H1 (cell line): ENCODE data around the gene GSTA3. TPM values are rescaled to one million over a fixed set of nuclear protein-coding genes. Genes with fewer than 3 reads are reported as not detected.

Source experiments
- CBX5 ChIP-seq: fragments of 300-800, 300-1000 bp; sonication (generic); IDR thresholded peaks from 2 replicates; pipeline ENCODE4 v1.7.1; 2016; ENCODE audit warnings: antibody characterized with exemption, low read length, low read depth
- CEBPB ChIP-seq: IDR thresholded peaks from 2 replicates; pipeline ENCODE4 v1.6.1; 2012; ENCODE audit warnings: low read depth, low read length
- HDAC6 ChIP-seq: IDR thresholded peaks from one replicate; pipeline ENCODE4 v1.7.1; 2012; ENCODE audit warnings: low read depth, mild to moderate bottlenecking, inconsistent platforms, low read length, moderate library complexity
- KDM4A ChIP-seq: IDR thresholded peaks from one replicate; pipeline ENCODE4 v1.7.1; 2012; ENCODE audit warnings: low read depth, mild to moderate bottlenecking, moderate library complexity, low read length, inconsistent platforms; ENCODE audit not compliant: severe bottlenecking
- KDM5A ChIP-seq: fragments of 200-600 bp; IDR thresholded peaks from 2 replicates; pipeline ENCODE4 v1.7.1; 2012; ENCODE audit warnings: mild to moderate bottlenecking, low read length, inconsistent platforms, mixed read lengths
- NRF1 ChIP-seq: IDR thresholded peaks from 2 replicates; pipeline ENCODE4 v1.6.1; 2011; ENCODE audit warnings: mild to moderate bottlenecking, low read depth, low read length, improper control_type of control experiment
- PHF8 ChIP-seq: fragments of 200-600 bp; sonication (generic); conservative IDR thresholded peaks from 2 replicates; pipeline ENCODE4 v1.7.1; 2012; ENCODE audit warnings: low read depth, mild to moderate bottlenecking, inconsistent platforms, low read length, moderate library complexity
- POLR2AphosphoS5 ChIP-seq: IDR thresholded peaks from 2 replicates; pipeline ENCODE4 v1.6.1; 2011; ENCODE audit warnings: low read depth, low read length
- SUZ12 ChIP-seq: fragments of 200-600 bp; sonication (generic); IDR thresholded peaks from 2 replicates; pipeline ENCODE4 v1.6.1; 2012; ENCODE audit warnings: mild to moderate bottlenecking, inconsistent platforms, low read length, moderate library complexity, mixed read lengths
- TCF12 ChIP-seq: IDR thresholded peaks from 2 replicates; pipeline ENCODE4 v1.6.1; 2011; ENCODE audit warnings: low read depth, mild to moderate bottlenecking, low read length
- polyA plus RNA-seq, 7 experiments: library from polyadenylated mRNA; depleted of rRNA in 3 of 7; stranded (reverse) in 5 of 7; unstranded in 2 of 7; fragments of >200 nt in 5 of 7; fragments of 200-250 nt in 2 of 7; gene quantifications; 1 replicate in 5 of 7; 2 replicates in 1 of 7; 4 replicates in 1 of 7; pipeline versions ENCODE4 v1.2.1 to v1.2.3, GENCODE V29; 2011 to 2013; ENCODE audit warnings: missing spikeins in 2 of 7, mixed read lengths in 2 of 7
- total RNA-seq: library from RNA; stranded (reverse); fragmentation: NEBNext Ultra II Directional; extraction: Animal tissue kit (Norgen Biotek cat#: 25700); gene quantifications from 2 replicates; pipeline ENCODE4 v1.2.1, GENCODE V29; 2021
- TF ChIP-seq, protein P1 (sequence below): fragments of 300-600 bp; sonication (generic); IDR thresholded peaks from 2 replicates; pipeline ENCODE4 v1.7.1; 2012; ENCODE audit warnings: low read length, moderate library complexity, mild to moderate bottlenecking, inconsistent platforms; ENCODE audit not compliant: insufficient replicate concordance
- TF ChIP-seq, protein P2 (sequence below): IDR thresholded peaks from 2 replicates; pipeline ENCODE4 v1.6.1; 2012; ENCODE audit warnings: inconsistent platforms

GSTA3 gene
- total and polyA plus RNA-seq, 2 of the 8 experiments (the other 6 are each of a cell fraction or from before 2014, with no cell fraction given), result not detected

DNA sequence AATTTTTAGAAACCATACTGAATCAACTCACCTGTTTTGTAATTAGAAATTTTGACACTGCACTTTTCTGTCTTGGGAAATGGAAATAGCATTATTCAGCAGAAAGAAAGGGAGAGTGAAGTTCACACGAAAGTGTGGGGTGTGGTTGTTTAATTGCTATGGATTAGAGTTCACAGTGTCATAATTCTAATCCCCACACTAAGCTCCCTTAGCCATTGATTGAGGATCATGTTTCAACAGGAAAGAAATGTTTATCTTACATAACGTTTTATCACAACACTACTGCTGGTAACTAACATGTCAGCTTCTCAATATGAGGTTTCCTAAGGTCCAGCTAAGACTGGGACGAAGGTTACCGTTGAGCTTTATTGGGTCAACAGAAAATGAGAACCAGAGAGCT lies 37.5 kb downstream of the GSTA3 start (continued):
- TF ChIP-seq, protein P1, sequence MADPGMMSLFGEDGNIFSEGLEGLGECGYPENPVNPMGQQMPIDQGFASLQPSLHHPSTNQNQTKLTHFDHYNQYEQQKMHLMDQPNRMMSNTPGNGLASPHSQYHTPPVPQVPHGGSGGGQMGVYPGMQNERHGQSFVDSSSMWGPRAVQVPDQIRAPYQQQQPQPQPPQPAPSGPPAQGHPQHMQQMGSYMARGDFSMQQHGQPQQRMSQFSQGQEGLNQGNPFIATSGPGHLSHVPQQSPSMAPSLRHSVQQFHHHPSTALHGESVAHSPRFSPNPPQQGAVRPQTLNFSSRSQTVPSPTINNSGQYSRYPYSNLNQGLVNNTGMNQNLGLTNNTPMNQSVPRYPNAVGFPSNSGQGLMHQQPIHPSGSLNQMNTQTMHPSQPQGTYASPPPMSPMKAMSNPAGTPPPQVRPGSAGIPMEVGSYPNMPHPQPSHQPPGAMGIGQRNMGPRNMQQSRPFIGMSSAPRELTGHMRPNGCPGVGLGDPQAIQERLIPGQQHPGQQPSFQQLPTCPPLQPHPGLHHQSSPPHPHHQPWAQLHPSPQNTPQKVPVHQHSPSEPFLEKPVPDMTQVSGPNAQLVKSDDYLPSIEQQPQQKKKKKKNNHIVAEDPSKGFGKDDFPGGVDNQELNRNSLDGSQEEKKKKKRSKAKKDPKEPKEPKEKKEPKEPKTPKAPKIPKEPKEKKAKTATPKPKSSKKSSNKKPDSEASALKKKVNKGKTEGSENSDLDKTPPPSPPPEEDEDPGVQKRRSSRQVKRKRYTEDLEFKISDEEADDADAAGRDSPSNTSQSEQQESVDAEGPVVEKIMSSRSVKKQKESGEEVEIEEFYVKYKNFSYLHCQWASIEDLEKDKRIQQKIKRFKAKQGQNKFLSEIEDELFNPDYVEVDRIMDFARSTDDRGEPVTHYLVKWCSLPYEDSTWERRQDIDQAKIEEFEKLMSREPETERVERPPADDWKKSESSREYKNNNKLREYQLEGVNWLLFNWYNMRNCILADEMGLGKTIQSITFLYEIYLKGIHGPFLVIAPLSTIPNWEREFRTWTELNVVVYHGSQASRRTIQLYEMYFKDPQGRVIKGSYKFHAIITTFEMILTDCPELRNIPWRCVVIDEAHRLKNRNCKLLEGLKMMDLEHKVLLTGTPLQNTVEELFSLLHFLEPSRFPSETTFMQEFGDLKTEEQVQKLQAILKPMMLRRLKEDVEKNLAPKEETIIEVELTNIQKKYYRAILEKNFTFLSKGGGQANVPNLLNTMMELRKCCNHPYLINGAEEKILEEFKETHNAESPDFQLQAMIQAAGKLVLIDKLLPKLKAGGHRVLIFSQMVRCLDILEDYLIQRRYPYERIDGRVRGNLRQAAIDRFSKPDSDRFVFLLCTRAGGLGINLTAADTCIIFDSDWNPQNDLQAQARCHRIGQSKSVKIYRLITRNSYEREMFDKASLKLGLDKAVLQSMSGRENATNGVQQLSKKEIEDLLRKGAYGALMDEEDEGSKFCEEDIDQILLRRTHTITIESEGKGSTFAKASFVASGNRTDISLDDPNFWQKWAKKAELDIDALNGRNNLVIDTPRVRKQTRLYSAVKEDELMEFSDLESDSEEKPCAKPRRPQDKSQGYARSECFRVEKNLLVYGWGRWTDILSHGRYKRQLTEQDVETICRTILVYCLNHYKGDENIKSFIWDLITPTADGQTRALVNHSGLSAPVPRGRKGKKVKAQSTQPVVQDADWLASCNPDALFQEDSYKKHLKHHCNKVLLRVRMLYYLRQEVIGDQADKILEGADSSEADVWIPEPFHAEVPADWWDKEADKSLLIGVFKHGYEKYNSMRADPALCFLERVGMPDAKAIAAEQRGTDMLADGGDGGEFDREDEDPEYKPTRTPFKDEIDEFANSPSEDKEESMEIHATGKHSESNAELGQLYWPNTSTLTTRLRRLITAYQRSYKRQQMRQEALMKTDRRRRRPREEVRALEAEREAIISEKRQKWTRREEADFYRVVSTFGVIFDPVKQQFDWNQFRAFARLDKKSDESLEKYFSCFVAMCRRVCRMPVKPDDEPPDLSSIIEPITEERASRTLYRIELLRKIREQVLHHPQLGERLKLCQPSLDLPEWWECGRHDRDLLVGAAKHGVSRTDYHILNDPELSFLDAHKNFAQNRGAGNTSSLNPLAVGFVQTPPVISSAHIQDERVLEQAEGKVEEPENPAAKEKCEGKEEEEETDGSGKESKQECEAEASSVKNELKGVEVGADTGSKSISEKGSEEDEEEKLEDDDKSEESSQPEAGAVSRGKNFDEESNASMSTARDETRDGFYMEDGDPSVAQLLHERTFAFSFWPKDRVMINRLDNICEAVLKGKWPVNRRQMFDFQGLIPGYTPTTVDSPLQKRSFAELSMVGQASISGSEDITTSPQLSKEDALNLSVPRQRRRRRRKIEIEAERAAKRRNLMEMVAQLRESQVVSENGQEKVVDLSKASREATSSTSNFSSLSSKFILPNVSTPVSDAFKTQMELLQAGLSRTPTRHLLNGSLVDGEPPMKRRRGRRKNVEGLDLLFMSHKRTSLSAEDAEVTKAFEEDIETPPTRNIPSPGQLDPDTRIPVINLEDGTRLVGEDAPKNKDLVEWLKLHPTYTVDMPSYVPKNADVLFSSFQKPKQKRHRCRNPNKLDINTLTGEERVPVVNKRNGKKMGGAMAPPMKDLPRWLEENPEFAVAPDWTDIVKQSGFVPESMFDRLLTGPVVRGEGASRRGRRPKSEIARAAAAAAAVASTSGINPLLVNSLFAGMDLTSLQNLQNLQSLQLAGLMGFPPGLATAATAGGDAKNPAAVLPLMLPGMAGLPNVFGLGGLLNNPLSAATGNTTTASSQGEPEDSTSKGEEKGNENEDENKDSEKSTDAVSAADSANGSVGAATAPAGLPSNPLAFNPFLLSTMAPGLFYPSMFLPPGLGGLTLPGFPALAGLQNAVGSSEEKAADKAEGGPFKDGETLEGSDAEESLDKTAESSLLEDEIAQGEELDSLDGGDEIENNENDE, result no peak
- no peak for TF ChIP-seq KDM5A
- no peak for TF ChIP-seq SUZ12
- TF ChIP-seq KDM4A, result no peak
- TF ChIP-seq CEBPB, result no peak
- no peak for TF ChIP-seq HDAC6
- TF ChIP-seq NRF1, result no peak
- no peak for TF ChIP-seq PHF8
- no peak for TF ChIP-seq CBX5
- TF ChIP-seq TCF12, result no peak
- TF ChIP-seq, protein P2, sequence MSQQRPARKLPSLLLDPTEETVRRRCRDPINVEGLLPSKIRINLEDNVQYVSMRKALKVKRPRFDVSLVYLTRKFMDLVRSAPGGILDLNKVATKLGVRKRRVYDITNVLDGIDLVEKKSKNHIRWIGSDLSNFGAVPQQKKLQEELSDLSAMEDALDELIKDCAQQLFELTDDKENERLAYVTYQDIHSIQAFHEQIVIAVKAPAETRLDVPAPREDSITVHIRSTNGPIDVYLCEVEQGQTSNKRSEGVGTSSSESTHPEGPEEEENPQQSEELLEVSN, result no peak
- TF ChIP-seq POLR2AphosphoS5, result no peak
